Measurements from ENCODE around the gene SPON2.

SPON2 gene

DNA sequence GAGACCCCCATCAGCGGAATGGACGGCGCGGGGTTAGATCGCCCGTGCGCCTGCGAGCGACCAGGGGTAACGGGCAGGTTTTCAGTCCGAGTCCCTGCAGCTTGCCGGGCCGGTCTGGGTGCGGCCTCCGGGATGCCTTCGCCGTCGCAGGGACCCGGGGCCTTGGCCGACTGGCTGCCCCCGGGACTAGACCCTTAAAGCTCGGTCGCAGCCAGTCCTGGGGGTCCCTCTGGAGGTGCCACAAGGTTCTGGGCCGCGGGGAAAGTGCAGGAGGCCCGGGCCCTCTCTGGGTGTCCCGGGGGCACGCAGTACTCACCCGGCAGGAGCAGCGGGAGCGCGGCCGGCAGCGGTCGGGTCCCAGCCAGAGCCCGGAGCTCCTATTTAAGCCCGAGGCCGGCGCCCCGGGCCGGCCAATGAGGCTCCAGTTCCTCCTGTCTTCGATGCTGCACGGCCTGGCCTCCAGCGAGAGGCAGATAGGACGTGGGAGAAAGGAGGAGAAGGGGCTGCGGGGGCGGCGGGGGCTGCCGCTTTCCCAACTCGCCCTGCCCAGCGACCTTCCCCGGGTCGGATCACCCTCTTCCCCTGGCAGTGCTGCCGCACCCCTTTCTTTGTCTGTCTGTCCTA is at the start of gene SPON2:
Gene SPON2 (minus strand): TSS at position 356 of the 624 bp plus-strand sequence.
- no peak for DNase-seq

DNA sequence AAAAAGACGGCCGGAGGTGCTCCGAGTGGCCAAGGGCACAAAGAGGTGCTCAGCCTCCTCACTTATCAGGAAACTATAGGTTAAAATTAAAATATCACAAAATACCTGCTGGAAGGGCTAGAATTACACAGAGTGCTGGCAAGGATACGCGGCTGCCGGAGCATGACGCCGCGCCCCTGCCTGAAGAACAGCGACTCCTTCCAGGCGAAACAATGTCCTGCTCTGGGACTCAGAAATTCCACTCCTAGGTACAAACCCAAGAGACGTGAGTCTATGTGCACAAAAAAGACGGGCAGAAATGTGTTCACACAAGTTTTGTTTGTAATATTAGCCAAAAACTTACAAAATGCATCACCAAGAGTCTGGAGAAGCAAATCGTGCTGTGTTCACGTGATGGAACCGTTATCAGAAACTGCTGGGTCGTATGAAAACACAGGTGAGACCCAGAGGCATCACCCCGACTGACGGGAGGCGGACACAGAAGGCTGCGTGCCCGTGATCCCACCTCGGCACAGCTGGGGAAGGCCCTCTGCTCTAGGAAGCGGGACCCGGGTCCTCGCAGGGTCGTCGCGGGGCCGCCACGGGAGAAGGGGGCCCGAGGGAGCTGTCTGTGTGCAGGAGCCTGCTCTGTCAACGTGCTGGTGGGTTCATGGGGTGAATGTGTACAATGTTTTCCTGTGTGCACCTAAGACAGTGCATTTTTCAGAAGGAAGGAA is 48.9 kb upstream of the SPON2 start:
- no peak for DNase-seq

DNA sequence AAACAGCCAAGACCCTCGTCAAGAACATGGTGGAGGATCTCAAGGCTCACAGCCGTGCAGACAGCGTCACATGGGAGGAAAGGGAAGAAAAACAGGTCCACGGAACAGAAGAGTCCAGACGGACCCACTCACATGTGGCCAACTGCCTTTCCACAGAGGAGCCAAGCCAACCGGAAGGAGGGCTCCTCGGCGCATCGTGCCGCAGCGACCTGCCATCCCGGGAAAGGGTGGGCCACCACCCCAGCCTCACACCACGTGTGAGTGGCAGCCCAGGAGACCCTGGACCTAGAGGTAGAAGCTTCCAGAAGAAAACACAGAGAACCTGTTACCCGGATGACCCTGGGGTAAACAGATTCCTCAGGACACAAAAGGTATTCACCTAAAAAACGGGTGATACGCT is 48.2 kb upstream of the SPON2 start:
- no peak for DNase-seq

DNA sequence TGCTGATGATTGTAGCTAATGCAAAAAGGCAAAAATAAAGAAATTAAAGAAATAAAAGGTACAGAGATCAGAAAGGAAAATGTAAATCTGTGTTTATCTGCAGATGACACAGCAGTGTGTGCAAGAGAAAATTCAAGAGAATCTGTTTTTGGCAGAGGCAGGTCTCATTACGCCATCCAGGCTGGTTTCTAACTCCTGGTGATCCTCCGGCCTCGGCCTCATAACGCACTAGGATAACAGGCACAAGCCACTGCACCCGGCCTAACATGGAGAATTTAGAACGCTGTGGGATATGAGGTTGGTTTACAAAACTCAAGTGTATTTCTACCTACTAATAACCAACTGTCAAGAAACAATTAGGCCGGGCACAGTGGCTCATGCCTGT is 47.2 kb upstream of the SPON2 start:
- DNase-seq = no peak

DNA sequence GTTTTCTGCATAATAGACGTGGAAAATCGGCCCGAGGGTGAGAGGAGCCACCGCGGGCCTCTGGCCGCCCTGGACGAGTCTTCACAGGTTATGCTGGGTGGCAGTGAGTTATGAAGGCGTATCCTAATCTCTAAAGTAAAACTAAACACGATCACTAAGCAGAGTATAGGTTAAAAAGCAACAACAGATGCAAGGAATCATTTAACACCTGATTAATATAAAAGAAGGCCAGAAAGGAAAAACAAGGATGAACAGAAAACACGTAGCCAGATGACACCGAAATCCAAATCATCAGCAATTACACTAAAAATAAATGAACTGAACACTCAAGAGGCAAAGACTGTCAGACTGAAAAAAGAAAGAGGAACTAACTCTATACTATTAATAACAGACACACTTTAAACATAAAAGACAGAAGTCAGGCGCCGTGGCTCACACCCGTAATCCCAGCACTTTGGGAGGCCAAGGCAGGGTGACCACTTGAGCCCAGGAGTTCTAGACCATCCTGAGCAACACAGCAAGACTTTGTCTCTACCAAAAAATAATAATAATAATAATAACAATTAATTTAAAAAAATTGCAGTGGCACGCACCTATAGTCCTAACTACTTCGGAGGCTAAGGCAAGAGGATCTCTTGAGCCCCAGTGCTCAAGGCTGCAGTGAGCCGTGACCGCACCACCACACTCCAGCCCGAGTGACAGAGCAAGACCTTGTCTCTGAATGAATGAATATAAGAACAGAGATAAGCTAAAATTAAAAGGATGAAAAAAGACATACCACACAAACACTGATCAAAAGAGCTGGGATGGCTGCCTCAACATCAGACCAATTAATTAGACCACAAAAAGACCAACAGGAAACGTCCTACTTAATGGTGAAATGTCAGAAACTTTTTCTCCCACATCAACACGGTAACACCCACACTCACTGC is 46.5 kb upstream of the SPON2 start:
- no peak for DNase-seq

DNA sequence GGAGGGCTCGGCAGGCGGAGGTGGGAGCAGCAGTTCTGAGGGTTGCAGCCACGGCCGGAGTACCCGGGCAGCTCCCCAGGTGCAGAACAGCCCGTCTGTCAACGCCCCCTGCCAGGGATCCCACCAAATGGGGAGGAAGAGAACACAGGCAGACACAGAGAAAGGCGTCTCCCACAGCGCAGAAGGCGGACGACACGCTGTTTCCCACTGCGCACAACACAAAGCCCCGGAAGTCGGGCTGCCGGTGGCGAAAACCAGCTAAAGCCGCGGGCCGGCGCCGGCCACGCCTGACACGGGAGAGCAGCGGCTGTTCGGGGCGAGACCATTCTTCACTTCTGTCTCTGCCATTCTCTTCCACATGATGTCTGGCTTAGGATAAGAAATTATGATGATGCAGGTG is 45.0 kb upstream of the SPON2 start:
- no peak for DNase-seq

DNA sequence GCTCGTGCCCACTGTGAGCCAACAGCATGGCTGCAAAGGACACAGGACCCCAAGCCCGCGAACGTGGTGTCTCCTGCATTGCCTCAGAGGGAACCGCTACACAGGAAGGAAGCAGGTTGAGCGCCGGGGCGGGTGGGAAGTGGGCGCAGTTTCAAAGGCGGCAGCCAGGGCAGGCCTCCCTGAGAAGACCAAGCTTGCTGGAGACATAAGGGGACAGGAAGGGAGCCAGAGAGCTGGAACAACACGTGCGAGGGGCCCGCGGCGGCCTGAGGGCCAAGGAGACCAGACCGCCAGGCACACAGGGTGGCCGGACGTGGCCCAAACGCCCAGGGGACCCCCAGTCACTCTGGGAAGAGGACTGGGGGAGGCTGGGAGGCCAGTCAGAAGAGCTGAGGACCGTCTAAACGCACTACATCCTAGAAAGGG is 44.5 kb upstream of the SPON2 start:
- DNase-seq = no peak

DNA sequence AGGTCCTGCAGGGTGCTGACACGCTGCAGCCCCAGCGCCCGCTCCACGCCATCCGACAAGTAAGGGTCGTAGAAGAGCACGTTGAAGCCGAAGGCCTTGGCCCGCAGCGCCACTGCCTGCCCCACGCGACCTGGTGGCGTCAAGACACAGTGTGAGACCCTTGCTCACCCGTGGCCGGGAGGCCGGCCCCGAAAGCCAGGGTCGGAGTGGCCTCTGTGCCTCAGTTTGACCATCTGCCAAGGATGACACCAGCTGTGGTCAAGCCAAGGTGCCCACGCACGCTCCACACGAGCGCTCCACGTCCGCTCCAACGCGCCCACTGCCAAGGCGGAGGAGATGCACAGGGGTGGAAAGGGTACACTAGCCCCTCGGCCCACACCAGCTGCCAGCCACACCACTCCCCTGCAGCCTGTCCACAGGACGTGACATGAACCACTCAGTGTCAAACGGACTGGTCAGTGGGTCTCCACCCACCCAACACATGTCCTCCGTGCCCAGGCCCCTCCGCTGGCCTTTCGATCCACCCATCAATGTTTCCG is 43.8 kb upstream of the SPON2 start:
- no peak for DNase-seq

DNA sequence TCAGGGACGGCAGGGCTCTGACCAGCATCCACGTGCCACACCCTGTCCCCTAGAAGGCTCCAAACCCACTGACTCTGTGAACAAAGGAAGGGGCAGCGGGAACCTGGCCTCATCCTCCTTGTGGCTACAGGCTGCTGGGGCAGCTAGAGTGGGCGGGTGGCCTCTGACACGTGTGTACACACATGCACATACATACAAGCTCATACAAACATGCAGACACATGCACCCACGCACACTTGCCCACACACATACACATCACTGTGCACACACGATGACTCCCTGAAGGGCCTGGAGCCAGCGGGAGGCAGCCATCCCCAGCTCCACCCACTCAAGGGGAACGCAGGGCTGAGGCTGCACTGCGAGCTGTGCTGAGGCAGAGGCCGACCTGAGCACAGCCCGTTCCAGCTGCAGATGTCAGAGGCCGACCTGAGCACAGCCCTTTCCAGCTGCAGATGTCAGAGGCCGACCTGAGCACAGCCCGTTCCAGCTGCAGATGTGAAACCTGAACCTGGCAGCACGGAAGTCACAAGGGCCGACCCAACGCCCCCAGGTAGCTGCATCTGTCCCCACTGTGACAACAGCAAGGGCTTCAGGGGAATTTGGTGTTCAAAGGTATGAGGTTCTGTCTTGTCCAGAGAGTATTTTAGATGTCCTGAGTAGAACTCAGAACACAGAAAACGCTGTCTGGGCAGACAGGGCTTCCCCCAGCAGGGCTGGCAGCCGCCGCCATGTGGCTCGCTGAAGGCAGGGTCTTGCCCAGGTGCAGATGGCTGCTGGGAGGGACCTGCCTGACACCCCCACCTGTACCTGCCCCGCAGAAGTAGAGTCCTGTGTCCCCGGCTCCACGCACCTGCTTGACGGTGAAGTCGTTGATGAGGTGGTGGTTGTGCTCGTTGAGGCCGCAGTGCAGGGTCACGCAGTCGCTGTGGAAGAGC is 43.0 kb upstream of the SPON2 start:
- DNase-seq = no peak

DNA sequence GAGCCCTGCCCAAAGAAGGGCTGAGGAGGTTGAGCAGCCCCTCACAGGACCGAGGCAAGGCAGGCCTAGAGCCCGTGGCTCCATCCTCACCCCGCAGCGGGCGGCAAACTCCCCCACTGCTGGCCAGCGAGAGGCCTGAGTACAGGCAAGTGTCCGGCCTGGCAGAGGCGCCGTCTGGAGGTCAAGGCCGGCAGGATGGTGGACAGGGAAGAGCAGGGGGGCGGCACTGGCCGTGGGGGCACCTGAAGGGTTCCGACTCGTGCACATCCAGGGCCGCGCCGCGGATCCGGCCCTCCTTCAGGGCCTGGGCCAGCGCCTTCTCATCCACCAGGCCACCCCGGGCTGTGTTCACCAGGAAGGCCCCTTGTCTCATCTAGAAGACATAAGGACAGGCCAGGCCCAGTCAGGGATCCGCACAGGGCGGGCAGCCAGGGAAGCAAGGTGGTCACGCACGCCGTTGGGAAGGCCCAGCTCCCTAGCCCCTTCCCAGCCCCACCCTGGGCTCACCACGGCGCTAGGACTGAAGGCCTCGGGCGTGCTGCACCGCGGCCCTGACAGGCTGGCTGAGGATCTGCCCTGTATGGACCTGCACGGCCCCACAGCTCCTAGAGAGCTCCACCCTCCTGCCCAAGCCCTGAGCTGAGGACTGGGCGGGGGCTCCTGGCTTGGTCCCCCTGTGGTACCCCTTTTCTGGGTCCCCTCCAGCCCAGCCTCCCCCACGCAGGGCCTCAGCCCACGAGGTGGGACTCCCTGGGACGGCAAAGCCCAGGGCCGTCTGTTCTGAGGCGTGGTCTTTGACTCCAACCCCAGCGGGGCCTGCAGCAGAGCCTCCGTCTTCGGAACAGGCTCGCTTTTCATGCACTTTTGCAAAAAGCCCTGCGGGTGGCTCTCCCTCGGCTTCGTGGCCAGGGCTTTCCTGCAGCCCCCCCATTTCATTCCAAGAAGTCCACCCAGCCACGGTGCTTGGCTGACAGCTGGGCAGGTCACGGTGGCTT is 42.0 kb upstream of the SPON2 start:
- DNase-seq = no peak

DNA sequence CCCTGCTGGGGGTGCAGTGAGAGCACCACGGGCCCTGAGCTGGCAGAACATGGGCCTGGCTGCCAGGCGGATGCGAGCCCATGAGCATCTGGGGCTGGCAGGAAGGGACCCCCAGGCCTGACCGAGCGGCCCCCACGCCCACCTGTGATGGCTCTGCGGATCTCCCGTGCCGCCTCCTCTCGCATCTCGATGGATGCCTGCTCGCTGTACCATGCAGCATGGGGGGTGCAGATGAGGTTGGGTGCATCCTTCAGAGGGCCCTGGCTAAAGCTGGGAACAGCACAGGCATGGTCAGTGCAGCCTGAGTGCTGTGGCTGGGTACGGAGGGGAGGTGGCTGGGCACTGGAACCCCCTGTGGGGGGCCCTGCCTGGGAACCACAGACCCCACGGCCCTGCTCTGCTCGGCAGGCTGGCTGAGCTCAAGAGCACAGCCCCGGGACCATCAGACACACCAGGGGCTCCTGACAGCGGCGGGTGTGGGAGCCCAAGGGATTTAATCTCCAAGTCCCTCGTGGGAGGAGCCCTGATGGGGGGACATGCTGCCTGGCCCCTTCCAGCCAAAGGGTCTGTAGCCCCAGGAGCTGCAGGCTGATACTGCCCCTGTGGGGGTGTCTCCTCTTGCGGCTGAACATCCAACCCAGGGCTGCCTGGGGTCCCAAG is 41.1 kb upstream of the SPON2 start:
- DNase-seq = no peak

DNA sequence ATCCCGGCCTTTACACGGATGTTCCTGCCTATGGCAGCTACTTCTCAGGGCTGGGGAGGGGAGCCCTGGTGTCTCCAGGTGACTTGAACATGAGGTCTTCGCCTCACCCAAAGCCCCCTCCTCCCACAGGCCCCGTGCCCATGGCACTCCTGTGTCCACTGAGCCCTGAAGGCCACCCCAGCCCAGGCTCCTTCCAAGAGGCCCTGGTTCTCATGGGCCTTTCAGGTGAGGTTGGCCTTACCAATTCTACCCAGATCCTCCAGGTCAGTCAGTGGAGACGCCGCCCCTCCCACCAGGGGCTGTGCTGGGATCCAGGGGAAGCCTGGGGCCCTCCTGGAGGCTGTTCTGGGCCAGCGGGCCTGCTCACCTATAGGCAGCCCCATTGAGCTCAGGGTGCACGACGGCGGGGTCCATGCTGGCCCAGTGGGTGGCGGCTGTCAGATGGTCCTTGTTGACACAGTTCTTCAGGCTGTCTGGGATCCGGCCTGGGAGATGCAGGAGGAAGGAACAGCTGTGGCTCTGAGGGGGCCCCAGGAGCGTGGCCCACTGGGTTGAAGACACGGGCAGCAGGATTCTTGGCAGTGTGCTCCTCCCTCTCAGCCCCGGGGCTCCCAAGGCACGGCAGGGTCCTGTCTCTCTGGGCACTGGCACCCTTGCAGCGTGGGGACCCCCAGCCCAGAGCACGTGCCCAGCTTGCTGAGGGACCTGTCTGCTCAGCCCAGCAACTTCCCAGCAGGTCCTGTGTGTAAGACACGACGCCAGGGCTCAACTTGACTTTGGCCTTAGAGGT is 40.4 kb upstream of the SPON2 start:
- DNase-seq = no peak

DNA sequence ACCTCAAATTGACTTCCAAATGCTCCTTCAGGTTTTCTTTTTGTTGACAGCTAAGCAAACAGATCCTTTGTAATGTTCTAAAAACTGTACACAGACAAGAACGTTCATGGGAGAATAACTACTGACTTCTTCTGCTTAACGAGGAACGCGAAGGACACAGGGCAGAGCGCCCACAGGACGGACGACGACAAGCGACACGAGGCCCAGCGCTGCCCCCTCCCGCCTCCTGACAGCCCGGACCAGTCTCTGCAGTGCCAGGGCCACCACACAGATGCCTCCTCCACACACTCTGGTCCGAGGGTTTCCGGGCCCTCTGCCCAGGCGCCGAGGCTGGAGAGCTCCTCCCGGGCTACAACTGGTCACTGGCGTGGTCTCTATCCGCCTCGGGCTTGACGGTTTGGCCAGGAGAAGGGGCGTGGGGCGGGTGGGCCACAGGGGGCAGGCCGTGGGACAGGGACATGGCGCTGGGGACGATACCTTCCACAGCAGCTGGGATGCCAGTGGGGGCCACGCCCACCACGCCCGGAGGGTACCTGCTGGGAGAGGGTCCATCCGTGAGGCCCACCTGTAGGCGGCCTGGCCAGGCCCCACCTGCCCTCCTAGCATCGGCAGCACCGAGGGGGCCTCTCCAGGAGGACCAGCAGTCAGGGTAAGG is 39.6 kb upstream of the SPON2 start:
- no peak for DNase-seq

DNA sequence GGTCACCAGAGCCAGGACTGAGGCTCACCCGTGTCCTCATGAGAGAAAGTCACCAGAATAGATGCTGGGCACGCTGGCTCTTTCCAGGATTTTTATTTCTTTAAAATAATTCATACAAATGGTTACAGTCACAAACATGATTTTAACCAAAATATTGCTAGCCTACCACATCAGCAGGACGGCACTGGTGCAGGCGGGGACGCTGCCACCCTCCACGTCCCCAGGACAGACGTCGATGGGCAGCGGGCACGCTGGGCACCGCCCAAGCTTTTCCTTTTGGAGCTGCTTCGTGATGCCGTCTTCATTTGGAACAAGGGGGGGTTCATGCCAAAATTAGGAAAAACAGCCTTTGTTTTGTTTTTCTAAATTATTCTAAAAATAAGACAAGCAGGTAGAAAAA is 39.0 kb upstream of the SPON2 start:
- no peak for DNase-seq

DNA sequence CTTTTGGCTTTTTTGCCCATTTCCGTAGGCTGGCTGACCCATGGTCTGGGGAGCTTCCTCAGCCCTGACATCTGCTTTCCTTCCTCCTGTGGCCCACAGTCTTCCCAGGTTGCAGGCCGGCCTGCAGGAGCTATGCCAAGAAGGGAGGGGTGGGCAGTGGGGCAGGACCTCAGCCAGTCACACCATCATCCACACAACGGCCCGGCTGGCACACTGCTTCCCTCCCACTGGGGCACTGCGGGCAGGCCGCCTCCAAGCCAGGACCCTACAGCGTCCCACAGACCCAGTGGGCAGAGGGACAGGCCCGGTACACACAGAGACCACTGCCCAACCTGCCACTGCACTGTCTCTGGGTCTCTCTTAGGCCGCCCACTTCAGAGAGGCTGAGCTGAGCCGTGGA is 38.6 kb upstream of the SPON2 start:
- DNase-seq = no peak

DNA sequence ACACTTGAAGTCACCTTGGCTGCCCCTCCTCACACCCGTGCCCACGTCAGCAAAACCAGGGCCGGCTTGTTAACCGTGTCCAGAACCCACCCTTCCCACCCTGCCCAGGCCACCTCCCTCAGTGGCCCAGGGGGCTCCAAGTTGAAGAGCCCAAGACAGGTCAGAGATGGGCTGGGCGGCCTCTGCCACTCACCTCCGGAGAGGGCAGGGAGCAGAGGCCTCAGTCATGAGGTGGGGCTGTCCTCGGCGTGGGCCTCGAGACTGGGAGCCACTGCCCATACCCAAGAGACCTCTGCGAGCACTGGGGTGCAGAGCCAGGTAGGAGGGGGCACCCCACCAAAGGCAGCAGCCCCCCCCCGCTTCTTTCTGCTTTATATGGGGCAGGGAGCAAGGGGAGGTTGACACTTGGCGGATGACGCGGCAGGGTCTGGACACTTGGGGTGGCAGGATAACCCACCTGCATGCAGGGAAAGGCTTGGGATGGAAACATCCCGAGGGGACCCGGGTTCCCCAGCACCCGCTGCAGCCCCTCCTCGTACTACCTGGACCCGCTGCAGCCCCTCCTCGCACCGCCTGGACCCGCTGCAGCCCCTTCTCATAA is 38.0 kb upstream of the SPON2 start:
- no peak for DNase-seq

DNA sequence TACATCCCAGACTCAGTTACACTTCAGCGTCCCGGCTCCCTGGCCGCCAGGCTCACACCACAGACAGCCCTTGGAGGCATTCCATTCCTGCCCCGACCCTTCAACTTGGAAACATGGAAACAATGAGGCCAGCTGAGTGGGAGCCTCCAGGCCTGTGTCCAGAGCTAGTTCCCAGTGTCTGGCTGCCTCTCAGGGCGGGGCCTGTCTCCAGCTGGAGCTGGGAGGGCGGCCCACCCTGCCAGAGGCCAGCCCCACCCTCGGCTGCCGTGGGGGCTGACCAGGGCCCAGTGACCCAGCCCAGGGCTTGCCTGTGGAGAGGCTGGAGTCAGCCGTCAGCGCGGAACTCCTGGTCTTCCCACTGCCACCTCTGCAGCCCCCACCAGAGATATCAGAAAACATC is 37.4 kb upstream of the SPON2 start:
- no peak for DNase-seq

DNA sequence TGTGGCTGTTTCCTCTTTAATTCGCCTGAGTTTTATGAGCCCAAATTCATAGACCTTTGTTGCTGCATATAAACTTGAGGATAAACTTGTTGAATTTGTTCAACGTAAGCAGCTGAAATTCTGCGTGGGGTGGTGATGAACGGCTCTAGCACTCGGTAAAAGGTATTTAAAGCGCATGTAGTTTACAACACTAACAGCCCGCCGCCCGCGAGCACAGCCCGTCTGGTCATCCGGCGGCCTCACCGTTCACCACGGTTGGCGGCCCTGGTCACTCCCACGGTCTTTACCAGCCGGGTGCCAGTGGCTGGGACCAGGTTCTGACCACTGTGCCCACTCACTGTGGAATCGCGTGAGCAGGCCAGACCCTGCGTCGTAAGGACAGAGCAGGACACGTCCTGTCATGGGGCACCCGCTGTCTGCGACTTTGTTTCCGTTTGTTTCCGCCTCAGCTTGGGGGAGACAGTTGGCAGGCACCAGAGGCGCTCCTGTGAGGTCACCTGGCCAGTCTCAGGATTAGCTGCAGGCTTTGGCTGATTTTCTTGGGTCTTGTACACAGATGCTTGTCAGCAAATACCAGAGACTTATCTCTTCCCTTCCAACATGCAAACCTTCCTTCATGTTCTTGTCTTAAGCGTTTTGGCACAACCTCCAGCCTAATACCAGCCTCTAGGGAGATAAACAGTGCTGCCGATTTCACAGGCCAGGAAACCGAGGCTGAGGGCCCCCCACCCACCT is 36.8 kb upstream of the SPON2 start:
- DNase-seq = no peak

Measured in NCI-H2227 treated with DMSO at 0.1 percent for 48 hours (cell line).